ENCODE results near the gene CREBBP.

The CREBBP gene

GRCh38 chr16:3879258-3879886 is 1.1 kb downstream of the CREBBP start:
- DNase-seq: peak; percentile 64

GRCh38 chr16:3878610-3879009 is 1.9 kb downstream of the CREBBP start:
- peak; percentile 37 for DNase-seq

GRCh38 chr16:3876695-3877094 is 3.8 kb downstream of the CREBBP start:
- DNase-seq: no peak

- no peak for DNase-seq
Observed at GRCh38 chr16:3876160-3876559, 4.4 kb downstream of the CREBBP start.

- DNase-seq: no peak
Observed at GRCh38 chr16:3874794-3875692, 5.5 kb downstream of the CREBBP start.

- no peak for DNase-seq
Observed at GRCh38 chr16:3874242-3874641, 6.3 kb downstream of the CREBBP start.

- no peak for DNase-seq
Observed at GRCh38 chr16:3873482-3874173, 6.9 kb downstream of the CREBBP start.

GRCh38 chr16:3872216-3872895 is 8.2 kb downstream of the CREBBP start:
- DNase-seq: no peak

- no peak for DNase-seq
Observed at GRCh38 chr16:3868967-3869366, 11.5 kb downstream of the CREBBP start.

GRCh38 chr16:3868556-3868955 is 12.0 kb downstream of the CREBBP start:
- DNase-seq: no peak

GRCh38 chr16:3866703-3867431 is 13.6 kb downstream of the CREBBP start:
- DNase-seq: no peak

- no peak for DNase-seq
Observed at GRCh38 chr16:3865241-3865640, 15.3 kb downstream of the CREBBP start.

GRCh38 chr16:3864562-3864961 is 16.0 kb downstream of the CREBBP start:
- no peak for DNase-seq

GRCh38 chr16:3863587-3863986 is 16.9 kb downstream of the CREBBP start:
- peak; percentile 23 for DNase-seq

GRCh38 chr16:3861808-3862451 is 18.6 kb downstream of the CREBBP start:
- peak; percentile 50 for DNase-seq

GRCh38 chr16:3859889-3860288 is 20.6 kb downstream of the CREBBP start:
- DNase-seq: no peak

- DNase-seq: no peak
Observed at GRCh38 chr16:3858801-3859200, 21.7 kb downstream of the CREBBP start.

GRCh38 chr16:3857189-3858043 is 23.1 kb downstream of the CREBBP start:
- no peak for DNase-seq

GRCh38 chr16:3856367-3857141 is 24.0 kb downstream of the CREBBP start:
- no peak for DNase-seq

Data from eye (tissue), 1 donor.